Hepatocyte (in vitro differentiated cells): ENCODE results near the gene LTN1. TPM values are rescaled to one million over a fixed set of nuclear protein-coding genes. Genes with fewer than 3 reads are reported as not detected.

Experiments used
- DNase-seq: peaks from one replicate; pipeline ENCODE4 v3.0.0-alpha.2; 2016; ENCODE audit warnings: low spot score
- H2AFZ ChIP-seq: fragments of 200-600 bp; sonication (generic); 2 replicates; pipeline ENCODE4 v1.6.0; 2016; ENCODE audit warnings: antibody characterized with exemption, mild to moderate bottlenecking
- H3K27ac ChIP-seq: fragments of 200-600 bp; sonication (generic); 2 replicates; pipeline ENCODE4 v1.5.1; 2016; ENCODE audit warnings: mild to moderate bottlenecking
- H3K27me3 ChIP-seq: fragments of 200-600 bp; sonication (generic); 2 replicates; pipeline ENCODE4 v1.6.1; 2016
- H3K36me3 ChIP-seq: fragments of 200-600 bp; sonication (generic); replicated peaks from 2 replicates; pipeline ENCODE4 v1.5.1; 2016; ENCODE audit warnings: low read depth; ENCODE audit not compliant: insufficient read depth
- H3K4me1 ChIP-seq: fragments of 200-600 bp; sonication (generic); 2 replicates; pipeline ENCODE4 v1.5.1; 2016; ENCODE audit warnings: mild to moderate bottlenecking, moderate library complexity; ENCODE audit not compliant: insufficient read depth
- H3K4me2 ChIP-seq: fragments of 200-600 bp; sonication (generic); 2 replicates; pipeline ENCODE4 v1.6.0; 2016
- H3K4me3 ChIP-seq: fragments of 200-600 bp; sonication (generic); 2 replicates; pipeline ENCODE4 v1.5.1; 2016; ENCODE audit warnings: mild to moderate bottlenecking
- H3K79me2 ChIP-seq: fragments of 200-600 bp; sonication (generic); 2 replicates; pipeline ENCODE4 v1.6.0; 2017; ENCODE audit warnings: mild to moderate bottlenecking
- H3K9me2 ChIP-seq: fragments of 200-600 bp; sonication (generic); replicated peaks from 2 replicates; pipeline ENCODE4 v1.6.0; 2017; ENCODE audit warnings: mild to moderate bottlenecking; ENCODE audit not compliant: insufficient read depth
- H3K9me3 ChIP-seq: fragments of 200-600 bp; sonication (generic); 2 replicates; pipeline ENCODE4 v1.5.1; 2016; ENCODE audit warnings: low read depth, mild to moderate bottlenecking
- H4K20me1 ChIP-seq: fragments of 200-600 bp; sonication (generic); 2 replicates; pipeline ENCODE4 v1.6.0; 2016; ENCODE audit warnings: mild to moderate bottlenecking; ENCODE audit not compliant: insufficient read depth, poor library complexity, severe bottlenecking
- CTCF ChIP-seq: fragments of 200-600 bp; sonication (generic); IDR thresholded peaks from 2 replicates; pipeline ENCODE4 v1.5.1; 2016; ENCODE audit warnings: antibody characterized with exemption, mild to moderate bottlenecking; ENCODE audit not compliant: poor library complexity
- EZH2 ChIP-seq: fragments of 200-600 bp; sonication (generic); IDR thresholded peaks from 2 replicates; pipeline ENCODE4 v1.6.1; 2016; ENCODE audit warnings: antibody characterized with exemption, mild to moderate bottlenecking, borderline replicate concordance
- EZH2phosphoT487 ChIP-seq: fragments of 200-600 bp; sonication (generic); IDR thresholded peaks from one replicate; pipeline ENCODE4 v1.6.1; 2018; ENCODE audit warnings: antibody characterized with exemption, mild to moderate bottlenecking, low read depth, moderate library complexity; ENCODE audit not compliant: unreplicated experiment, severe bottlenecking
- WGBS: methylation state at CpG from one replicate; pipeline ENCODE4 v1.1.6; 2016; ENCODE audit warnings: low lambda C conversion rate; ENCODE audit errors: missing lambda C conversion rate; 5-methylcytosine and 5-hydroxymethylcytosine counted together
- polyA plus RNA-seq: library from polyadenylated mRNA; unstranded; fragments of >200 nt; fragmentation: Nextera tagmentation; extraction: Ambion mirVana; gene quantifications from 2 replicates; pipeline ENCODE4 v1.2.1, GENCODE V29; 2016
- total RNA-seq: library from RNA; depleted of rRNA; stranded (reverse); fragments of >200 nt; gene quantifications from 2 replicates; pipeline ENCODE4 v1.2.3, GENCODE V29; 2014

Gene LTN1
- total and polyA plus RNA-seq, 2 experiments from 2014 or later, result 9.7 to 35.8 TPM

GRCh38 chr21:28906236-28906635 is 86.4 kb downstream of the LTN1 start:
- 100% methylated on average over 1 of the region's 1 CpG for WGBS
- no peak overlapping the region for H3K4me3 ChIP-seq
- DNase-seq, result no peak
- H3K4me1 ChIP-seq, result no peaks in the 10 kb centered on the region
- H4K20me1 ChIP-seq, result no peaks in the 10 kb centered on the region
- no peaks in the 10 kb centered on the region for H3K27me3 ChIP-seq
- no peak overlapping the region for H3K4me2 ChIP-seq
- TF ChIP-seq CTCF (no peak), EZH2 (no peak), EZH2phosphoT487 (no peak)
- H3K9me2 ChIP-seq, result no peaks in the 10 kb centered on the region
- H2AFZ ChIP-seq, result no peak overlapping the region
- H3K9me3 ChIP-seq, result no peaks in the 10 kb centered on the region
- no peaks in the 10 kb centered on the region for H3K36me3 ChIP-seq
- no peak overlapping the region for H3K27ac ChIP-seq
- no peaks in the 10 kb centered on the region for H3K79me2 ChIP-seq

GRCh38 chr21:28904961-28905435 is 87.7 kb downstream of the LTN1 start:
- Histone ChIP-seq H3K4me3 (no peak overlapping the region), H3K4me1 (no peaks in the 10 kb centered on the region), H3K9me3 (no peaks in the 10 kb centered on the region), H4K20me1 (no peaks in the 10 kb centered on the region), H3K36me3 (no peaks in the 10 kb centered on the region), H3K27me3 (no peaks in the 10 kb centered on the region), H3K27ac (no peak overlapping the region), H3K79me2 (no peaks in the 10 kb centered on the region), H3K9me2 (no peaks in the 10 kb centered on the region), H2AFZ (no peak overlapping the region), H3K4me2 (no peak overlapping the region)
- TF ChIP-seq CTCF (no peak), EZH2phosphoT487 (no peak), EZH2 (no peak)
- WGBS, result 19% methylated on average over 1 of the region's 1 CpG
- peak; percentile 15 for DNase-seq

GRCh38 chr21:28903448-28903847 is 89.2 kb downstream of the LTN1 start:
- Histone ChIP-seq H3K79me2 (no peaks in the 10 kb centered on the region), H3K36me3 (no peaks in the 10 kb centered on the region), H3K4me1 (peaks cover 4% of the 10 kb centered on the region), H3K4me2 (no peak overlapping the region), H3K27ac (no peak overlapping the region), H3K4me3 (no peak overlapping the region), H2AFZ (no peak overlapping the region), H3K9me2 (no peaks in the 10 kb centered on the region), H3K9me3 (no peaks in the 10 kb centered on the region), H4K20me1 (no peaks in the 10 kb centered on the region), H3K27me3 (no peaks in the 10 kb centered on the region)
- TF ChIP-seq CTCF, result no peak
- TF ChIP-seq EZH2phosphoT487, result no peak
- TF ChIP-seq EZH2, result no peak
- 92% methylated on average over 18 of the region's 18 CpGs for WGBS
- DNase-seq, result no peak

GRCh38 chr21:28900481-28900880 is 92.2 kb downstream of the LTN1 start:
- no peak for DNase-seq
- Histone ChIP-seq H3K9me3 (no peaks in the 10 kb centered on the region), H3K4me1 (peaks cover 4% of the 10 kb centered on the region), H3K36me3 (no peaks in the 10 kb centered on the region), H3K4me3 (no peak overlapping the region), H3K4me2 (no peak overlapping the region), H3K27me3 (no peaks in the 10 kb centered on the region), H3K27ac (no peak overlapping the region), H2AFZ (no peak overlapping the region), H4K20me1 (no peaks in the 10 kb centered on the region), H3K79me2 (no peaks in the 10 kb centered on the region), H3K9me2 (no peaks in the 10 kb centered on the region)
- no peak for TF ChIP-seq CTCF
- no peak for TF ChIP-seq EZH2
- no peak for TF ChIP-seq EZH2phosphoT487
- WGBS, result 76% methylated on average over 2 of the region's 2 CpGs
